DMS153 (cell line): ENCODE results near the gene EPHA5.

Experiments used
- DNase-seq: peaks from one replicate; lab custom pipeline; 2025; lab: John Stamatoyannopoulos, UW

The EPHA5 gene

GRCh38 chr4:65495439-65495838 is 174.8 kb downstream of the EPHA5 start:
- no peak for DNase-seq

GRCh38 chr4:65482410-65482809 is 187.9 kb downstream of the EPHA5 start:
- DNase-seq = no peak

DNA sequence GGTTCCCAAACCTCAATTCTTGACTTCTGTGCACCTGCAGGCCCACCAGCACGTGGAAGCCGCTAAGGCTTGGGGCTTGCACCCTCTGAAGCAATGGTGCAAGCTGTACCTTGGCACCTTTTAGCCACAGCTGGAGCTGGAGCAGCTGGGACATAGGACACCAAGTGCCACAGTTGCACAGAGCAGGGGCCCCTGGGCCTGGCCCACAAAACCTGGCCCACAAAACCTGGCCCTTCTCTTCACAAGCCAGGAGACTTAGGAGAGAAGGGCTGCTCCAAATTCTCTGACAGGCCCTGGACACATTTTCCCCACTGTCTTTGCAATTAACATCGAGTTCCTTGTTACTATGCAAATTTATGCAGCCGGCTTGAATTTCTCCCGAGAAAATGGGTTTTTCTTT is 197.8 kb downstream of the EPHA5 start:
- no peak for DNase-seq

GRCh38 chr4:65467068-65467680 is 203.1 kb downstream of the EPHA5 start:
- DNase-seq = no peak

- no peak for DNase-seq
These were observed 208.5 kb downstream of the EPHA5 start for GRCh38 chr4:65461781-65462180.

DNA sequence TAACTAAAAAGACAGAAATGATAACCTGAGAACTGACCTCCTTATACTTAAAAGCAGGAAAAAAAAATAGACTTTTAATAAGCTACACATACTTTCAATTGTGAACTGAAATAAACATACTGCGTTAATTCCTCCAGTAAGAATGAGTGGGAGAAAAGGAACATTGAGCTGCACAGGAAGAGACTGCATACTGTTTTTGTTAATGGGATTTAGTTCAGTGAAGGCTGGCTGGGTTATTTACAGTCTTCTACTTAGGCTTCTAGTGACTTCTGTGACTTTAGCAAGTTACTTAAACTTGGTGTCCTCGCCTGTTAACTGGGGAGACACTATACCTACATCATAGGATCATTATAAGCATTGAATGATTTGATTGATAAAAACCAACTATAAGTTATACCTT is 213.3 kb downstream of the EPHA5 start:
- no peak for DNase-seq

DNA sequence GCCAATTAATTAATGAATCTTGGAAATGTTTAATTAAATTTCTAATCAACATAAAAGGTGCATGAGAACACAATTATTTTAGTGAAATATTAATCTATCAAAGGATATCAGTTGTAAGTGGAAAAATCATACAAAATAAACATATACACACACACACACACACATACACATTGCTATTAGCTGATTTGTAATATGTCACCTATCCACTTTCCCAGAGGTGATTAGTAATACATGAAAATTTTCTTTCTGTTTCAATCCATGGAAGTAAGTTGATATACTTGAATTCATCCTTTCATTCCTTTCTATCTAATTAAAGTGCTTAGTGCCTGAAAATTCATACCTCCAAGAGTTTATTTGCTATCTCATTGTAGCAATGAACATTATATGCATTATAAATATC is 213.7 kb downstream of the EPHA5 start:
- no peak for DNase-seq

GRCh38 chr4:65453398-65453797 is 216.9 kb downstream of the EPHA5 start:
- DNase-seq = no peak

- no peak for DNase-seq
These were observed 219.4 kb downstream of the EPHA5 start for GRCh38 chr4:65450899-65451298.

- DNase-seq = no peak
These were observed 233.2 kb downstream of the EPHA5 start for GRCh38 chr4:65437102-65437501.

GRCh38 chr4:65422109-65422508 is 248.2 kb downstream of the EPHA5 start:
- no peak for DNase-seq

DNA sequence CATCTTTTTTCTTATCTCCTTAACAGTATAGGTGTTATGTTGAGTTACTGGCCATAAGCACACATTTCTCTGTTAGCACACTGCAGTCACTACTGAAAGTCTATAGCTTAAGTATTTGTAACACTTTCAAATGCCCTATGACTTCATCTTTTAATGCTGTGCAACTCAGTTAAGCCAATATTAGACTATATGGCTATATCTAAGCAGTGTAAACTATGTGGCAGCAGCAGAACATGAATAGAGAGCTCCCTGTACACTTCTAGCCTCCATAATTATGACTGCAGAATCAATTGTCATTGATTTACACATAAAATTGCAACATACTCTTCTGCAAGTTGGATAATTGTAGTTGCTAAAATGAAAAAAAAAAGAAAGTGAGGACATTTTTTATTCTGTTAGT is 250.3 kb downstream of the EPHA5 start:
- no peak for DNase-seq

- DNase-seq = peak; percentile 93
These were observed 253.4 kb downstream of the EPHA5 start for GRCh38 chr4:65416891-65417290.

- no peak for DNase-seq
These were observed 262.8 kb downstream of the EPHA5 start for GRCh38 chr4:65407483-65407882.

GRCh38 chr4:65401083-65401482 is 269.2 kb downstream of the EPHA5 start:
- no peak for DNase-seq

GRCh38 chr4:65399084-65399483 is 271.2 kb downstream of the EPHA5 start:
- no peak for DNase-seq

DNA sequence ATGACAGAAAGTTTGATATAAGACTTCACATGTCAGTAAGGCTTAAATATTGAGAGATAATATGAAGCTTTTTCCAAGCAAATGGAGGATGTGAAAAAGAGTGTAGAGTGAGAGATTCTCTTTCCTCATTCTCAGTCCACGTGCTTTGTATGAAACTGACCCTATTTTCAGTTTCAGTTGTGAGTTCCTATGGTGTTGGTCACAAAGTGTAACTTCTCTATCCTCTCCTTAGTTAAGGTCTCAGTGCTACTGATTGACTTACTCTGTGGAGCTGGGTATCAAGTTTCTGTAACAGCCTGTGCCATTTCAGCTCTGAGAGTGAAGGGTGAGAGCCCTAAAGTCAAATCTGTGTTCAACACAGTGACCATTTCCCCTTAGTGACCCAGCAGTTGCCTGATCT is 277.2 kb downstream of the EPHA5 start:
- DNase-seq = no peak

DNA sequence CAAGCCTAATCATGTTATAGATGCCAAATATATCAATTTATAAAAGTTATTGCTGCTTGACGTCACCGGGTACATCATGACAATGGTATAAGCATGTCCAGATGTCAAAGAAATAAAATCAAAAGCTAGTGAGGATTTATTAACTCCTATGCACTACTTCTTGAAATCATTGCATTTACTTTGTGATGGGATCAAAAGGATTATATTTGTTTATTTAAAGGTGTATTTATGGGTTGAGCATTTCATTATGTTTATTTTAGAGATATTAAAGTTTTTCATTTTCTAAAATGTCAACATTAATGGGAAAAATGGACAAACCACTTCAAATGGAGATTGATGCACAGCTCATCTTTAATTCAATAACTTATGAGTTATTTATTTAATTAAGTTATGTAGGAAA is 277.8 kb downstream of the EPHA5 start:
- no peak for DNase-seq

GRCh38 chr4:65391814-65392213 is 278.5 kb downstream of the EPHA5 start:
- DNase-seq = no peak

- no peak for DNase-seq
These were observed 278.9 kb downstream of the EPHA5 start for GRCh38 chr4:65391382-65391781.

DNA sequence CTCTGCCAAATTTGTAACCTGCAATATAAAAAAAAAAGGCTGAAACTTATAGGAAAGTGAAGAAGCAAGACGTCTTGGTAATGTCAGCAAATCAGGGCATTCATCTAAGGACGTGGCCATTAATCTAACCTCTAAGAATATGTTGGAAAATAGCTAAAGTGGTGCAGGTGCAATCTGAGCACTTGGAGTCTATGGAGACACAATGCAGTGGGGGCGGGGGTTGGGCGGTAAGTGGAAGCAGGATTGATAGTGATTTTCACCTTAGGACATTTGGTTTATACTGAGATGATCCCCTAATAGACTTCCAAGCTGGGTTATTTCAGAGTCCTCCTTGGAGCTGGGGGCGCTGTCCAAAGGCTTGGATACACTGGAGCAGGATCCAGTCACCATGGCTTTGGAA is 283.4 kb downstream of the EPHA5 start:
- no peak for DNase-seq

- DNase-seq = no peak
These were observed 286.5 kb downstream of the EPHA5 start for GRCh38 chr4:65383589-65384305.

- no peak for DNase-seq
These were observed 288.6 kb downstream of the EPHA5 start for GRCh38 chr4:65381648-65382047.

GRCh38 chr4:65370709-65371108 is 299.6 kb downstream of the EPHA5 start:
- no peak for DNase-seq
